Measurements from ENCODE around the gene CCNC. TPM values are rescaled to one million over a fixed set of nuclear protein-coding genes. Genes with fewer than 3 reads are reported as not detected.
"Not testable (repeated sequence)": the region's sequence is repeated elsewhere in the genome, so short reads cannot be mapped to it uniquely, and the experiment has no call there.

CCNC gene
- total RNA-seq, 1 experiment from 2014 or later = 137 TPM

DNA sequence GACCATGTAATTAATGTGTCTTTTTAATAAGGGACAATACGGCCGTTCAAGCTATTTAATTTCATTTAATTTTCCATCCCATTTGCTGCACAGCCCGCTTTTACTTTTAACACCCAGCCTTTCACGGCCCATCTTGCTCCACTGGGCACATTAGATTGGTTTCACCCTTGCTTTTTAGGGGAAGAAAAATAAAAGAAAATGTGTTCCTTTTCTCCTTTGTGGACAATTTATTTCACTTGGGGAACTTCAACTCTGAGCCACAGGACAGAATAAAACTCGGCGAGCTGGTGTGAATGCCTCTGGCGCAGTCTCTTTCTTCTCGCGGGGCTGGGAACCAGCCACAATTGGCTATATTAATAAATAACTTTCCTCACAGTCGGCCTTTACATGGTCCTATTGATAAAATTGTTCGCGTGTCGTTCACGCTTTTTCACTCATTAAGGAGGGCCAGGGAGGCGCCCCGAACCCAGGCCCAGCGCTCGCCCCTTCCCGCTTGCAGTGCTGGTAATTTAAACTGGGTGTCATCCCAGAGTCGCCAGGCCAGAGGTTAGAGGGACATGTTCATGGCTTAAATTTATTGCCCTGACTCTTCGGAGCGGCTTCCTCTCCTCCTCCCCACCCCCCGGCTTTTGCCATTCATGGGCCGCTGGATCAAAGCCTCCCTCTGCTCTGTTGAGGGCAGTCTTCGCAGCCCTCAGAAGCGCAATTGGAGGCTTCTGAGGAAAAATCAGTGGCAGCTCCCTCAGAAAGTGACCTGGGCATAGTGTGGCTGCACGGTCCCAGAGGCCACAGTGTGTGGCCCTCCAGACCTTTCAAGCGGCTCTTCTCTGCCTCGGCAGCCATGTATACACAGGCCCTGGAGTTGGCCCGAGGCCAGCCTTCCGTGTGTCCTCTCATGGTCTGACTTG is 36.0 kb upstream of the CCNC start:
- no peak for DNase-seq (ENCODE audit: low read depth)
- in situ Hi-C loops (cut with HindIII; ENCODE audit: low pct_unique_long_range_greater_than_20kb, low sequenced_read_pairs) = no loop called here

DNA sequence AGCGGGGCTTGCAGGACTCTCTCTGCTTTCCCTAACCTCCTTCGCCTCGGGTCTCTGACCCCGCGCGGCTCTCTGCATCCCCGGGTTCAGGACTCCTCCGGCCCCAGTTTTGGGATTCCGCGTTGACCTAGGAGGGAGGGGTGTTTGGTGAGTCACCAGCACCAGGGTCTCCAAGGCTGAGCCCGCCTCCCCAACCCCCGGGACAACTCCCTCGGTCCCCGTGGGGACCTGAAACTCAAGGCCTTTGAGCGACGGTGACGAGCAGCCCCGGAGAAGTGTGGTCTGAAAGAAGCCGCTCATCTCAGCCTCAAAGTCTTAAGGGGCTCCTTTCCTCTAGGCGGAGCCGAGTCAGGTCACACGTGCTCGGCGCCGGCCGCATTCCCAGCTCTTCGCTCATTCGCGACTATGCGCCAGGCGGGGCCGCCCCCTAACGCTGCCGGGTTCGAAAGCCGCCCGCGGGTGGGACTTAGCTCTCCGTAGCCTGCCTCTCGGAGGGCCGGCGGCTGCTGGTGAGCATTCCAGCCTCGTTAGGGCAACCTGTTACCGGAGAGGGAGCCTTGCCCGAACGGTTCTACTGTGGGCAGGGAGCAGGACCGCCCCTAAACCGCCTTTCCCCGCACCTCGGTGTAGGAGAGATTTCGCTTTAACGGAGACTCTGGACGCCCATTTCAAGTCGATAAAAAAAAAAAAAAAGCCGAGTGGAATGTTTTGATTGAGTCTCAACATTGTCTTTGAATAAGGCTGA is 35.1 kb upstream of the CCNC start:
- in situ Hi-C loops (cut with HindIII; ENCODE audit: low pct_unique_long_range_greater_than_20kb, low sequenced_read_pairs) = no loop called here
- no peak for DNase-seq (ENCODE audit: low read depth)

DNA sequence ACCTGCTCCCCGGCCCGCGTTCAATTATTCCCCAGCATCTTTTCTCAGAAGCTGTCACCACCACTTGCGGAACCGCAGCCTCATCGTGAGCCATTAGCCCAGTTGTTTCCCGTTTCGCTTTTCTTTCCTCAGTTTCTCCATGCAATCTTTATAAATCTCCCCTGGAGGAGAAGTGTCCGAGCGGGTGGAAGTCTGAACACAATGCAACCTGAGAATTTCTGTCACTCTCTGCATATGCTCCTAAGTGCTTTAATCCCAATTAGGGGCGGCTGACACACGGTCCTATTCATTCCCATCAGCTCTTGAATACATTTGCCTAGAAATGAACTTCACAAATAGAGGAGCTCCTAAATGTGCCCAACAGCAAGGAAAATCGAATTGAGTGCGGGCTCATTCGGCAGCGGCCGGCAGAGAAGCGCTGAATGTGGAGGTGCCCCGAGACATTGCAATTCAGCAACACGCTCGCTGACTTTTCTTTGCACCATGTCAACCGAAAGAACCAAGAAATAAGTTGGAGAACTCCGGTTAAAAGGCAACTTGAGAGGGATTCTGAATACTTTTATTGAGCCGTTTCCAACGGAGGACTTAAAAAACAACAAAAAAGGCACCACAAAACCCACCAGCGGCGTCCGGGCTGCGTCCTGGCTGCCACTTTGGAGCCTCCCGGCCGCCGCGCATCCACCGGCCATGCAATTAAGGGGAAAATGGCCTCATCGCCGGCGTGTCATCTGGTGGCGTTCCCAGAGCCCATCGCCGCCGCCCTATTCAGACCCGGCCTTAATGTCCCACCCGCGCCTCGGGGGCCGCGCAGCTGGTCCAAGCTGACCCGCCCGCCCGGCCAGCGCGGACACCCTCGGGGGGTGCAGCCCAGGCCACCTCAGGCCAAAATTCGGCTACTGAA is 34.3 kb upstream of the CCNC start:
- in situ Hi-C loops (cut with HindIII; ENCODE audit: low pct_unique_long_range_greater_than_20kb, low sequenced_read_pairs) = no loop called here

DNA sequence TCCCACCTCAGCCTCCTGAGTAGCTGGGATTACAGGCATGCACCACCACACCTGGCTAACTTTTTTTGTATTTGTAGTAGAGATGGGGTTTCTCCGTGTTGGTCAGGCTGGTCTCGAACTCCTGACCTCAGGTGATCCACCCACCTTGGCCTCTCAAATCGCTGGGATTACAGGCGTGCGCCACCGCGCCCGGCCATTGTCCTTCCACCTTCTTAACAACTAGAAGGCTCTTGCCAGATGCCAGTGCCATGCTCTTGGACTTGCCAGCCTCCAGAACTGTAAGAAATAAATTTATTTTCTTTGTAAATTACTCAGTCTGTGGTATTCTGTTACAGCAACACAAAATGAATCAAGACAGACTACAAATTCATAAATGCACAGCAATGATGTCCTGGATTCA is 26.2 kb upstream of the CCNC start:
- DNase-seq (ENCODE audit: low read depth); in situ Hi-C loops (cut with HindIII; ENCODE audit: low pct_unique_long_range_greater_than_20kb, low sequenced_read_pairs): not testable (repeated sequence)

More for the DNA sequence above, 34.3 kb upstream of the CCNC start:
- DNase-seq (ENCODE audit: low read depth) = no peak

DNA sequence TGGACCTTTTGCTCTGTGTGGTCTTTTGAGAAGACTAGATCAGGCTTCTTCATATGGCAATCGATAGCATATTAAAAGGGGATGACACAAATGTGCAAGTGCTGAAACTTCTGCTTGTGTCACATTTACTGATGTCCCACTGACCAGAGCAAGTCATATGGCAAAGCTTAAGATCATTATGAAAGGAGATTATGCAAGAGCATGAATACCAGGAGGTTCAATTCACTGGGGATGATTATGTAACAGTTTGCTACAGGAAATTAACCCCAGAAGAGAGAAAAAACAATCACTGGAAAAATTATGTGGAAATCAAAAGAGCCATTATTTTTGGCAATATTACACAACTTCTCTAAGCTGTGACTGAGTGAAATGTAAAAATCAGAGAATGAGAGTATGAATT is 24.4 kb upstream of the CCNC start:
- in situ Hi-C loops (cut with HindIII; ENCODE audit: low pct_unique_long_range_greater_than_20kb, low sequenced_read_pairs) = no loop called here
- DNase-seq (ENCODE audit: low read depth) = no peak

DNA sequence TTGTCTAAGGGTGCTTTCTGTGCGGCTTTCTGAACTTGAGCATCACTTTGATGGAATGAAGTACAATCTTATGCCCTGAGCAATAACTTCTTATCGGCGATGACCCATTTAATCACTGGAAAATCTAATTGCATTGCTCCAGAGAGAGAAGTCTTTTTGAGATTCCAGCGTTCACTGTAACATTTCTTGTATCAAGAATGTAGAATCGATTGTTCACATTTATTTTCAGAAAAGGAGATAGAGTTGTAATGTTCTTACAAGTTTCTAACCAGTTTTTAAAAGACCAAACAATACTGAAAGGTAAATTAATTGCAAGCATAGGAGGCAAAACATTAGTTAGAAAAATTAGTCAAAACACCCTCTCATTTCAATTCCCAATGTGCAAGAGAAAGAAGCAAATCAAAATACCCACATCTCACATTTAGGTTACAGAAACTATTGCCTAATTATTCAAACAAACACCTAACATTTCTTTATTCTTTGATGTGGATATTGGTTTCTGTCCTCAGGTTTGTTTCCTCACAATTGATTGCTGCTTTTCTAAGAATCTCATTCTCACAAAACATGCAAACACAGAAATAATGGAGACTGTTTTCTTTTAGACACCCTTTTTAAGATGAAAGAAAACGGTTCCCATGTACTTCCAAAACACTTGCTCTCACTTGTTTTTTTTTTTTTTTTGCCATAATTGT is 23.4 kb upstream of the CCNC start:
- DNase-seq (ENCODE audit: low read depth) = no peak
- in situ Hi-C loops (cut with HindIII; ENCODE audit: low pct_unique_long_range_greater_than_20kb, low sequenced_read_pairs) = no loop called here

DNA sequence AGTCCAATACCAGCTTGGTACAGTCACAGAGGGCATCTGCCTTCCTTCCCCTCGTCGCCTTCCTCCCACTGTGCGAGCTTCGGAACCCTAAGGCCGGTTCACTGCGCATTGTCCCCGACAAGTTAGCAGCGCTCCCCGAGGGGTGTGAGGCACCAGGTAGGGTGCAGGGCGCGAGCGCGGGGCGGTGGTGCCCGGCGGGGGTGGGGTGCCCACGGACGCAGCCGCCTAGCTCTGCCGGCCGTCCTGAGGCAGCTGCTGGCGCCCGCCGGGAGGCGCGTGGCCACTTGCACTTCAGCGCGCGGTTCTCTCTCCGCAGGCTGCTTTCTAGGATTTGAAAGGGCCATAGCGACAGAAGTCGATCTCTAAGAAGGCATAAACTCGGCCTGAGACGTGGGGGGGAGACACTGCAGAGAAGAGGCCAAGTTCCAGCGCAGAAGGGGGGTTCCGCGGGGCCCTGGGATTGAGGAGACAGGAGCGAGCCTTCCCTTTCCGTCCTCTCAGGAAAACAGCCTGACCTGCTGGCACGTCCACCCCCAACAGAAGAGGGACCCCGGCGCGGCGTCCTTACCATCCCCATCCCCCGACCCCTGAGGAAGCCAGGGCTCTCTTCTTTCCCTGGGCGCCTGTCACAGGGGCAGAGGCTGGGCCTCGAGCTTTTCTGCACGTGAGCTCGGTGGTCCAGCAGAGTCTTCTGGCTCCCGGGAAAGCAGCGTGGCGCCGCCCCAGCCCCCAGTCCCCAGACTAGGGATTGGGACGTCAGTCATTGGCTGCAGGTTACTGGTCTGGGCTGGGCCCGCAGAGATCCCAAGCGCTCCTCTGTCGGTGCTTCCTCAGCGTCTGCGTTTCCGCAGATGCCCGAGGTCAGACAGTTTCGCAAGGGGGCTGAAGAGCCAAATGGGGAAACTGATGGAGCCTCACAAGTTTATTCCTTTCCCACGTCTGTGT is 22.5 kb upstream of the CCNC start:
- in situ Hi-C loops (cut with HindIII; ENCODE audit: low pct_unique_long_range_greater_than_20kb, low sequenced_read_pairs) = no loop called here
- no peak for DNase-seq (ENCODE audit: low read depth)

DNA sequence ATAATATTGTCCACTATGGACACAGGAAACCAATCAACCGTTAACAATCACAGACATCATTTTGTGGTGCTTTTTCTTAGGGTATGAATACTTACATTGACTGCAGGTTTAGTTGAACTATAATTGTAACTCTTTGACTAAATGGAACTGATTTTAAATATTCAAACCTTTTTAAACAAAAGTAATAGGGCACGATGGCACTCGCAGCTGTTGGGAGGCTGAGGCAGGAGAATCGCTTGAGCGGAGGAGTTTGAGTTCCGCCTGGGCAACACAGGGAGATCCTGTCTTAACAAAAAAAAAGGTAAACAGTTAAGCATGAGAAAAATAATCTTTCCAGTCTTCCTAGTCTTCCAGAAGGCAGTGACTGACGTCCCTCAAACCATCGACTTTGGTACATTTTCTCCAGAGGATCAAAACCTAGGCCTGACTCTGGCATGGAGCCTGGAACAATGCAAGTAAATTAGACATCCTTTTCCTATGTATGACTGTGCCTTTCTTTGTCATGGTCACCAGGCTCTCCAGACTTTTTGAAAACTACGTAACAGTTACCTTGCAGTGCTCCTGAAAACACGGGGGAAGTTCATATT is 21.5 kb upstream of the CCNC start:
- in situ Hi-C loops (cut with HindIII; ENCODE audit: low pct_unique_long_range_greater_than_20kb, low sequenced_read_pairs) = no loop called here
- no peak for DNase-seq (ENCODE audit: low read depth)

DNA sequence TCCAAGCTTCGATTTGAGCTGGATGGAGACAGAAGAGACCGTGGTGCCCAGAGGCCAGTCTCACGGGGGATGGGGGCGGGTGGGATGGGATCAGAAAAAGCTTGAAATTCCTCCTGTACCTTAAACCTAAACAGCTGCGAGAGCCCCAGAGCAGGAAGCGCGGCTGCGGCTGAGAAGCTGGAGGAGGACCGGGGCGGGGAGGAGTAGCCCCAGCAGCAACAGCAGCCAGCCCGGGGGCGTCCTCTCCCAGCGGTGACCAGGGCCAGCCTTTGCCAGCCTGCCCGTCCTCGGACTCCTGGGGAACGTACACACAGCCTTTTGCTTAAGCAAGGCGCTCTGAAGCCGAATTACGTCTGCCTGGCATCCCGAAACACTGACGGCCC is 20.8 kb upstream of the CCNC start:
- in situ Hi-C loops (cut with HindIII; ENCODE audit: low pct_unique_long_range_greater_than_20kb, low sequenced_read_pairs) = no loop called here
- no peak for DNase-seq (ENCODE audit: low read depth)

DNA sequence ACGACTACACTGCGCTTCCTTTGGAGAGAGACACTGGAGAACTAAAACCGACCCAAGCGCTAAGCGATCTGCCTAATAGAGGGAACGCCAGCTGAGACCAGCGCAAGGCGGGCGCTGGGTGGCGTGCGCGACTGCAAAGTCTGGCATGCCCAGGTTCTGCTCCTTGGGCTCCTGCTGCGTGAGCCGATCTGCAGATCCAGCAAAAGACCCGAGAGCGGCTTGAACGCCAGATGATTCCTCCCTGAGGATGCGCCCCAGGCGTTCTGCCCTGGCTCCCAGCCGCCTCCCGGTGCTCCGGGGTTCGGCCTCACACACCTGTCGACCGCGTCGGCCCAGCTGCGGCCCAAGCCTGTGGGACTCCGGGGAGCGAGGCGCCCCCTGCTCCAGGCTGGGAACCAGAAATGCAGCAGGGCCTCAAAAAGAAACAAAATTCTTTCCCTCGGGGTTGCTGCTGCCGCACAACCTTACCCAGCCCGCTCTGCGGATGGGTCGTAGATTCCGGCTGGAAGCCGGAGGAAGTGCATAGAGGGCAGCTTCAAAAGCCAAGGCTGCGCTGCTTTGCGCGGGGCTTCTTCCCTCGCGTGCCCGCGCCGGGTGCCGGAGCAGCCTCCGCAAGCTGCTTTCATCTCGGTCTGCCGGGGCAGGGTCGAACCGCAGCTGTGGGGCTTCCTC is 20.3 kb upstream of the CCNC start:
- in situ Hi-C loops (cut with HindIII; ENCODE audit: low pct_unique_long_range_greater_than_20kb, low sequenced_read_pairs) = no loop called here
- DNase-seq (ENCODE audit: low read depth) = no peak

DNA sequence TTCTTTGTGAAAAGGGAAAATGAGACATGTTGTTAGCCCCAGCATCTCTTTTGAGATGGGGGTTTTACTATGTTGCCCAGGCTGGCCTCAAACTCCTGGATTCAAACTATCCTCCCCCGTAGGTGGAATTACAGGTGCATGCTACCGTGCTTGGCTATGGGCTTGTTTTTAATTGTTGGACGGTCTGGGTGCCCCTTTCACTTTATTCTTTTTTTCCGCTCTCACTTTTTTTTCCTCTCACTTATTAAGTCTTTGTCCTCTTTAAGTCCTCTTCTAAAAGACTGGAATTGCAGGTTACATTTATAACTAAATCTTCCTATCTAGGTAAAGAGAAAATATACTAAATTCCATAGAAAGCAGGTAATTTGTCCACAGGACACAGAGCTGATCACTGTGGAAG is 19.3 kb upstream of the CCNC start:
- DNase-seq (ENCODE audit: low read depth) = no peak
- in situ Hi-C loops (cut with HindIII; ENCODE audit: low pct_unique_long_range_greater_than_20kb, low sequenced_read_pairs) = no loop called here

DNA sequence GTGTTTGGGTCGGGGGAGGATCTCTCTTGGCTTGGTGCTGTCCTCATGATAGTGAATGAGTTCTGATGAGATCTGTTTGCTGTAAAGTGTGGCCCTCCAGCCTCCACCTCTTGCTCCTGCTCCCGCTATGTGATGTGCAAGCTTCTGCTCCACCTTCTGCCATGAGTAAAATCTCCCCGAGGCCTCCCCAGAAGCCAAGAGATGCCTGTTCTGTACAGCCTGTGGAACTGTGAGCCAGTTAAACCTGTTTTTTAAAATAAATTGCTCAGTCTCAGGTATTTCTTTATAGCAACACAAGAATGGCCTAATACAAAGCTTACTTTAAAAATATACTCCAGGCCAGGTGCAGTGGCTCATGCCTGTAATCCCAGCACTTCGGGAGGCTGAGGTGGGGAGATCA is 11.3 kb upstream of the CCNC start:
- no peak for DNase-seq (ENCODE audit: low read depth)
- in situ Hi-C loops (cut with HindIII; ENCODE audit: low pct_unique_long_range_greater_than_20kb, low sequenced_read_pairs) = no loop called here

DNA sequence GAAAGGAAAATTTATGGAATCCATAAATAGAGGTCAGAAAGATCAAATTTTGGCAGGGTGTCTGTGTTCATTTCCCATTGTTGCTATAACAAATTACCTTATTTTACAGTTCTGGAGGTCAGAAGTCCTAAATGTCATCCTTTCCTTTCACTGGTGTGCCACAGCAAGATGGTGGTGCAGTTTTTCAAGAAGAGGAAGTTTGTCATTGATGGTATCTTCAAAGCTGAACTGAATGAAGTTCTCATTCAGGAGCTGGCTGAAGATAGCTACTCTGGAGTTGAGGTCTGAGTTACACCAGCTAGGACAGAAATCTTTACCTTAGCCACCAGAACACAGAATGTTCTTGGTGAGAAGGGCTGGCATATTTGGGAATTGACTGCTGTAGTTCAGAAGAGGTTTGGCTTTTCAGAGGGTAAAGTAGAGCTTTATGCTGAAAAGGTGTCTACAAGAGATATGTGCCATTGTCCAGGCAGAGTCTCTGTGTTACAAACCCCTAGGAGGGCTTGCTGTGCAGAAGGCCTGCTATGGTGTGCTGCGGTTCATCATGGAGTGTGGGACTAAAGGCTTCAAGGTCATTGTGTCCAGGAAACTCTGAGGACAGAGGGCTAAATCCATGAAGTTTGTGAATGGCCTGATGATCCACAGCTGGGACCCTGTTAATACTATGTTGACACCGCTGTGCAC is 7.2 kb upstream of the CCNC start:
- no peak for DNase-seq (ENCODE audit: low read depth)
- in situ Hi-C loops (cut with HindIII; ENCODE audit: low pct_unique_long_range_greater_than_20kb, low sequenced_read_pairs) = no loop called here

DNA sequence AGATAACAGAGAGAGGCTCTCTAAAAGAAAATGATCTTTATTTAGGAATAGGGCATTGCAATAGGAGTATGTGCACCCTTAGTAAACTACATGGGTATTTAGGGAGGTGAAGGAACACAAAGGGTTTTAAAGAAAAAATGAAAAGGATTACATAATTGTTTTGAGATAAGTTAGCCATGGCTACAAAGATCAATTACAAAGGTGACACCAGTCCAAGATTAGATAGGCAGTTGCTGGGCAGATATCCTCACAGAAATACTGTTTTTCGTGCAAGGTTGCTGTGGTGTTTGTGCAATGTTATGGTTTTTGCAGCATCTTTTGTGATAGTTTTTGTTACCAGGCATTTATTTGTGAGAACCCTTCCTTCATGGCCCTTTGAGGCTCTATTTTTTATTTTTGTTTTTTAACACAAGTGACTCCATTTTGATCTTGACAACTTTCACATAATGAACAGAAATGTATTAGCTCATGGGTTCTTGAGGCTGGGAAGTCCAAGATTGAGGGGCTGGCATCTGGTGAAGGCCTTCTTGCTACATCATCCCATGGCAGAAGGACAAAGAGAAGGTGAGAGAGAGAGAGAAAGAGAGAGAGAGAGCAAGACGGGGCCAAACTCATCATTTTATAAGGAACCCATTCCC is 5.6 kb upstream of the CCNC start:
- in situ Hi-C loops (cut with HindIII; ENCODE audit: low pct_unique_long_range_greater_than_20kb, low sequenced_read_pairs) = no loop called here
- no peak for DNase-seq (ENCODE audit: low read depth)

DNA sequence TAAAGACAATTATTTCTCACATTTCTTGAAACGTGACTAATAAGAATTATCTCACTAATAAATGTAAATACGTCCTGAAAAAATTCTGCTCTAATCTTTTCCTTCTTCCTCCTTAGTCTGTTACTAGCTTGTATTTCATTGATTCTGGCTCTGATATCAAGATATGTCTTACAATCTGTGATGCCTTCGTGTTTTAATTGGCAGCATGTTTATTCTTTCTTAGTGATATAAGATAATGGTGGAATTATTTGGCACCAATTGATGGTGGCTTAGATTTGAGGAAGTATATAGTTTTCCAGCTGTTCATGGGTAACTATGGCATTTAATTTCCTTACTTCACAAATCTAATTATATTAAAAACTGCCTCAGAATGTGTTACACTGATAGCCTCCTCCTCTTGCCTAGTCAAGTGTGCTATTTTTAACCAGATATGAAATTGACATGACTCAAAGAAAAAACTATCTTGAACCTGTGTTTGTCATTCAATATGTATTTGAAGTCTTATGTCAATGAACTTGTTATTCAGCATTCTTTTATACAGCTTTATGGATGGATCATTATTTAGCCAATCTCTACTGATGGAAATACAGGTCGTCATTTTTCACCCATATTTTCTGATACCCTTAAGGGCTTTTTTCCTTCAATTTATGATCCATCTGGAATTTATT is 5.3 kb downstream of the CCNC start:
- in situ Hi-C loops (cut with HindIII; ENCODE audit: low pct_unique_long_range_greater_than_20kb, low sequenced_read_pairs) = no loop called here
- no peak for DNase-seq (ENCODE audit: low read depth)
